Hematopoietic multipotent progenitor cell treated with erythropoietin and hydrocortisone succinate and interleukin-3 and kit ligand, for 8 days (in vitro differentiated cells): ENCODE data around the gene DYSF.

Source experiments
- DNase-seq: peaks from one replicate; pipeline ENCODE4 v3.0.0-alpha.2; 2015

DYSF gene

DNA sequence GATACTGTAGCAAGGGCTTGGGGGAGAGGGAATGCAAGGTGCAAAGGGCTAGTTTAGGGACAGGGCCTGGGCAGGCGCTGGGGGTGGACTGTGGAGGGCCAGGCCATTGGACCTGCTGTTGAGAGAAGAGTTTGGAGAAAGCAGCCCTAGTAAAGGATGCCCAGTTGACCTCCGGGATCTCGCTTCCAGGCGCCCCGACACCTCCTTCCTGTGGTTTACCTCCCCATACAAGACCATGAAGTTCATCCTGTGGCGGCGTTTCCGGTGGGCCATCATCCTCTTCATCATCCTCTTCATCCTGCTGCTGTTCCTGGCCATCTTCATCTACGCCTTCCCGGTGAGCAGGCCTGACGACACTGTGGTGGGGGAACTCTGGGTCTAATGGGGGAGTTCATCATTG, 229.0 kb downstream of the DYSF start:
- DNase-seq: no peak

DNA sequence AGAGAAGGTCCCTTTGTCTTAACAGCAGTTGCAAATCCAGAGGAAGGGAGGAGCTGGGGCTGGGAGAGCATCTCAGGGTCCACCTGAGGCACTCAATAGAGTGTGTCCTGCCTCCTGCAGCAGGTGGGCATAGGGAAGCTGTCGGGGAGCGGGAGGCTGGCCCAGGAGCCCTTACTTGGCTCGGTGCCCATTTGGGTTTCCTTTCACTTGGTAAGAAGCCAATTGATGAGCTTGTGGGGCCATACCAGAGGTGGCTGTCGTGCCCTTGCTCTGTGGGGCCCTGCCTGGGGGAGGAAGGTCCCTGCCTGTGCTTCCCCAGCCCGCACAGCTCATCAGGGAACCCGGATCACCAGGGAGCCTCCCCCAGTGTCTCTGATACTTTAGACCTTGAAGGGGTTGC, 229.7 kb downstream of the DYSF start:
- DNase-seq: no peak

DNA sequence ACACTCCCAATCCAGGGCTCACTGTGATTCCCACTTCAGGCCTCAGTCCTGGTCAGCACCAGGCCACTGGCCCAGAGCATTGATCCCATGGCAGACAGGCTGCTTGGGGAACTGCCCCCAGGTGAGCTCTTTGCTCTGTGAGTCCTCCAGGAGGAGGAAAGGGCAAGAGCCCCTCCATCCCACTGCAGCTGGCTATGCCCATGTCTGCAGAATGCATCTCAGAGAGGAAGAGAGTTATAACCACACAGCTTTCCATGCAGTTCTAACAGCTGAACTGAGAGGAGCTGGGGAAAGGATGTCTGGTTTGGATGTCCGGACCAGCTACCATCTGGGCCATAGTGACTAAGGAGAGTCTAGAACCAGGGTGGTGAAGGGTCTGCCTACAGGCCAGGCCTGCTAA, 230.3 kb downstream of the DYSF start:
- no peak for DNase-seq

DNA sequence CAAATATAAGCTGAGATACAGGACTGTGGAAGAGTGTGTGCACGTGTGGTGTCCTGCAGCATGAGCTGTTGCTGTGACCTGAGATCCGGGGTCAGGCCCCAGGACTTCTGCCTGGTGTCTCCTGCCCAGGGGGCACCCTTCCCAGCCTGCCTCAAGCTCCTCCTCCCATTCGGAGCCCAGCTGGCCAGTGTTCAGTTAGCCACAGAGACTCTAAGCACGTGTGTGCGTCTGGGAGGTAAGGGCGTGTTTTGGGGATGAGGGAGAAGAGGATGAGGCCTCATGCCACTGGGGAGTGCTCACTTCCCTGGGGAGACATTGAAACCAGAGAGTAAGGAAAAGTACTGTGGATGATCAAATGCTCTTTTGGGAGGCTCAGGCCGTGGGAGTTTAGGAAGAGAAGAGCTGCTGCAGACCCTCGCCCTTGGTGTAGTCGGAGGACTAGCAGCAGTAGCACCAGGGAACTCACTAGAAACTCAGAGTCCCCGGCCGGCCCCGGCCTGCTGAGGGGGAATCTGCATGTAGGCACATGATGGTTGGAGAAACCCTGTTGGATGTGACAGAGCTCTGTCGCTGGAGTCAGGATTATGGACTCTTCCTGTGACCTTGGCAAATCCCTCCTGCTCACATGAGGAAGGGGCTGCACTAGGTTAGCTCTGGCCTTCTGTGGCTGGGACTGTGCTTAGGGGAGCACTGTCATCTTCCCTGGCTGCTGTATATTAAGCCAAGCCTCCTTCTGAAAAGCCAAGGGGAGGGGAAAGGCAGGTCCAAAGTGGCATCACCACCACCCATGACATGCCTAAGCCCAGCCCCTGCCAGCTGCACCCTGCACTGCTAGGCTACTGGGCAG, 231.1 kb downstream of the DYSF start:
- no peak for DNase-seq

DNA sequence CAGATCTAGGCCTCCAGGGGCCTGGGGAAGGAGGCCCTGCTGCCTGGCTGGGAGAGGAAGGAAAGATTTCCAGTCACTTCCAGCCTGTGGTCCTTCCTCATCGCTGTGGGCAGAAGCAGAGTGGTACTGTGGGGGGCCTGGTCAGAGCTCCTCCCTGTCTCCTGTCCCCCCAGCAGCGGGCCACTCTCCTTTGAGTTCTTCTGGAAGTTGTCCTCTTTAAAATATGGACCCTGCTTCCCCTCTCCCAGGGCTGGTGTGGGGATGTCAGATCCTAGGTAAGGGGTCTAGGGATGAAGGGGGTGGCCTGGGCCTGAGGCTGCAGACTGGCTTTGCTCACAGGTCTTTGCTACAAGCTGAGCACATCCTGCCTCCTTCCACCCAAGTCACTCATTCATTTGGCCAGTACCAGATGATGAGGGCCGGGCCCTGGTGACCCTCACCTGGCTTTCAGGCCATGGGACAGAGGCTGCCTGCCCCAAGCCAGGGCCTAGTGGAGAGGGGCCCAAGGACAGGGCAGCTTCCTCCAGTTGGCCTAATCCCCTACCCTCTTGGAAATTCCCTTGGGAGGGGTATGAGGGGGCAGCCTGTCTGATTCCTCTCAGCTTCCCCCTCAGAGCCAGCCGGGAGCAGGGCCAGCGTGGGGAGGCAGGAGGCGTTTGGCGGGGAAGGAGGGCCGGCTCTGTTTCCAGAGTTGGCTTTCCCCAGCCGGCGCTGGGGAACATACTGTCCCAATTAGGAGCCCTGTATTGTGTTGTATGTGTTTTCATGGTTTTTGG, 231.9 kb downstream of the DYSF start:
- no peak for DNase-seq

DNA sequence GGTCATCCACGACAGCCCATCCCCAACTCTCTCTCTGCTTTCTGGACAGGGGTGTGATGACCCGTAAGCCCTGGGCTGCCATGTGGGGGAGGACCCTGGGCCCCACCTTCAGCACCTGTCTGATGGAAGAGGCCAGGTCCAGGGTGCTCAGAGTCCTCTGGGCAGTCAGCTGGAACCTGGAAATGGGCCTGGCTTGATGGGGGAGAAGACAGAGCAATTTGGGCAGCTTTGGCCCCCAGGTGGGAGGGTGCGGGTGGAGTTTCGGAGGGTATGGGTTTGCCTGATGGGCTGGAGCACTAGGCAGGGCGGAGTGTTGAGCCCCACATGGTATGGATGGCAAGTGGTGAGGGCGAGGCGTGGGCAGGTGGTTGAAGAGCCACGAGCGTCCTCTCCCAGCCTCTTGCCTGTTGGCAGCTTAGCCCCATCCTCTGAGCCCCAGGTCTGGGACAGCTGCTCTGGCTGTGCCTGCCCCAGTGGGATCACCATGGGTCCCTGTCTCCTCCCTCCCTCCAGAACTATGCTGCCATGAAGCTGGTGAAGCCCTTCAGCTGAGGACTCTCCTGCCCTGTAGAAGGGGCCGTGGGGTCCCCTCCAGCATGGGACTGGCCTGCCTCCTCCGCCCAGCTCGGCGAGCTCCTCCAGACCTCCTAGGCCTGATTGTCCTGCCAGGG, 232.7 kb downstream of the DYSF start:
- DNase-seq: no peak

DNA sequence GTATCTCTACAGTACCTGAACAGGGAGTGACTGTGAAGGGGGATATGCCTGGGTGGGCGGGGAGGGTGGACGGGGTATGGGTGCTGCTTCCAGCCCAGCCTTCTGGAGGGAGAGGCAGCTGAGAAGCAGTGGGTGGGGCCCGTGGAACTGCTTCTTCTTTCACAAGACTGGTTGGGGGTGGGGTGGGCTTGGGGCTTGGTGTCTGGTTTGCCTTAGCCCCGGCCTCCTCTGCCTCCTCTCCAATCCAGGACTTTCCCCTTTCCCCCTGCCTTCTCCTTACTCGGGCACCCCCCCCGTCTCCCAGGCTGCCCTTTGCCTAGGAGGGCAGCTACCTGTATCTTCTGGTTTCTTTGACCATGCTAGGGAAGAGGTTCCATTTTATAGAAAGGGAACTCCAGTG, 233.4 kb downstream of the DYSF start:
- no peak for DNase-seq

DNA sequence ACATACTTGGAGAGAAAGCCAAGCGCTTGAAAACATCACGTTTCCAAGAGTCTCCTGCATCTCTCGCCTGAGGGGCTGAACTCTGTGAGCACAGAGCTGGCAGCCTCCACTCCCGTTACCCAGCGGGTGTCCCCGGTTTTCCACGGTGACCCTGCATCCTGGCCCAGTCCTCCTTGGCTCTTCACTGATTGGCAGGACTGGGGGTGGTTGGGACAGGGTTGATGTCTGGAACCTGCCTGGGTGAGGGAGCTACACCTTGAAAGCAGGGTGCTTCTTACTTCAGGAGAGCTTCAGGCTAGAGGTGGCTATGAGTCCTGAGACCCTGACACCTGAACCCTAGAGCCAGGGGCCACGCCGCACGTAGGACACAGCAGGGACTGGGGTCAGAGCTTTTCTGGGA, 234.1 kb downstream of the DYSF start:
- no peak for DNase-seq

DNA sequence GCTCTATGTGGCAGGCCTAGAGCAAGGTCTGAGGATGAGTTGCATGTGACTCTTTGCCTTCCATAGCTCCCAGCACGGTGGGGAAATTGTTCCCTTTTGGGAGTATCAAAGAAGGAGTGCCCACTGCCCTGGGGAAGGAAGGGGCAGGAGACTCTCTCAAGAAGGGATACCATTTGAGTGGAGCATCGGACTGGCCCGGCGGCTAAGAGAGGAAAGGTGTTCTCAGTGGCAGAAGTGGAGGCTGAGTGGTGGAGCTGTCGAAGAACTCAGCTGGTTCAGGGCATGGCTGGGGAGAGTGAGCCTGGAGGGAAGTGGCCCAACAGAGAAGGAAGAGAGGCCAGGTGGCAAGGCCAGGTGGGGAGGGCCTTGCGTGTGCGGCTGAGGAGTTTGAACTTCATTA, 235.2 kb downstream of the DYSF start:
- DNase-seq: no peak

DNA sequence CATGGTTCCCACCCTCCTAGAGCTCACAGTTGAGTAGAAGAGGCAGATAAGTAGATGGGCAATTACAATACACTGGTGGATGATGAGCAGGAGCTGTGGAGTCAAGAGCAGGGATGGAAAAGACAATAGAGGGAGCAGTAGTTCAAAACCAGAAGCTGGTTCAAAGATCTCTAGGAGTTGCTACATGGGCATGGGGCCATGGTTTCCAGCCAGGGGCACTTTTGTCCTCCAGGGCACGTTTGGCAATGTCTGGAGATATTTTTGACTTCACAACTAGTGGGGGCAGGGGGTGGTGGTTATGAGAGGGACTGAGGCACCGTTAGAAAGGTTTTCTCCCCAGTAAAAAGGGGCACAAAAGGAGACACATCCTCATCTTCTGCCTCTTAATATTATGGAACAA, 236.0 kb downstream of the DYSF start:
- no peak for DNase-seq

DNA sequence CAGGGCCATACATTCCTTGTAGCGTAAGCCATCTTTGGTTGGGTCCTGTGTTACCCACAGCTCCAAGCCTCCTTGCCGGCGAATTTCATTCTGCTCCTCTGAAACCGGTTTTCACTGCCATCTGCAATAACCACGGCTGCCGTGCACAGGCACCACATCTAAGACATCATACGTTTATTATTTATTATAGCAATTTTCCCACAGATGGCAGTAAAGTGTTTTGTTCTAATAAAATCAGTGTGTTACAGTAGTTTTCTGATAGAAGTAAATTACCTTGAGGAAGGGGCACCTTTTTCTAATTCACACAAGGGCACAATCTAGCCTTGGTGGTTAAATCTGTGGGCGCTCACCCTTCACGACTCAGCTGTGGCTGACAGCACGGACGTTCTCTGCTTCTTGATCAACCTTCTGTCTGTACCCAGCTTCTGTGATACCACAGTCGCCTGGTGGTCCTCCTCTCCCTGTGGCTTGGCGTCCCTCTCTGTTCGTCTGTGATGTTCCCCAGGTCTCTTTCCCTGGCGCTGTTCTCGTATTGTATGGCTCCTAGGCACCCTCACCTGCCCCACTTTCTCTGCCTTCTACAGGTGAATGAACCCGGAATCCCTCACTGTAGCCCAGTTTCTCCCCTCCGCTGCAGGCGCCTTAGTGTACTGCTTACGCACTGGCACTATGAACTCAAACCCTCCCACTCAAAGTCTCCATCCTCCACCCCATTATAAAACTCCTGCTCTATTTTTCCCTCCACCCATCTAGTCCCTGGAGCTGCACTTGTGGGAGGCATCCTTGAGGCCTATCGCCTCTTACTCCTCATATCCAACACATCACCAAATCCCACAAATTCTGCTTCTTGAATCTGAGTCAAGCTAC, 236.8 kb downstream of the DYSF start:
- no peak for DNase-seq

DNA sequence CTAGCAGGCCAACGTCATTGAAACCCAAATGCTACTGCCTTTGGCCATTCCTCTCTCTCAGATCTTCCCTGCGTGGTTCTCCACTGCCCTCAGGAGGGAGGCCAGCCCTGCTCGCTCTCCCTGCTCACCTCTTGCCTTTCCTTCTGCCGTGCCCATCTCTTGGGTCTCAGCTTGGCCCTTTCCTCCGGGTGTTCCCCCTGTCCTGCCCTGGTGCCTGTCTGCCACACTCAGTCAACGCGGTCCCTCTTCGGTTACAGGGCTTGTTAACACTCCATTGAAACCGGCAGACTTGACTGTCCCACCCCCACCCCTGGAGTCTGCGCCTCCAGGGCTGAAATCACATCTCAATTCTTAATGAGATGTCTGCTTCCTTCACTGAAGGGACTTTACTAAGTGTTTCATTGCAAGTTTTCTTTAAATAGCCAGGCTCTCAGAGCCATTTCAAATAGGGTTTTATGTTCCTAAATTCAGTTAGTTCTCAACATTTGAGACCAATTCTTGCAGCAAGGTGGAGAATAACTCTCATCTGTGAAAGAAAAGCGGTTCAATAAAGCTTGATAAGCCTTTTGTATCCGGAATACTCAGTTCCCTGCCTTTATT, 237.6 kb downstream of the DYSF start:
- DNase-seq: no peak

DNA sequence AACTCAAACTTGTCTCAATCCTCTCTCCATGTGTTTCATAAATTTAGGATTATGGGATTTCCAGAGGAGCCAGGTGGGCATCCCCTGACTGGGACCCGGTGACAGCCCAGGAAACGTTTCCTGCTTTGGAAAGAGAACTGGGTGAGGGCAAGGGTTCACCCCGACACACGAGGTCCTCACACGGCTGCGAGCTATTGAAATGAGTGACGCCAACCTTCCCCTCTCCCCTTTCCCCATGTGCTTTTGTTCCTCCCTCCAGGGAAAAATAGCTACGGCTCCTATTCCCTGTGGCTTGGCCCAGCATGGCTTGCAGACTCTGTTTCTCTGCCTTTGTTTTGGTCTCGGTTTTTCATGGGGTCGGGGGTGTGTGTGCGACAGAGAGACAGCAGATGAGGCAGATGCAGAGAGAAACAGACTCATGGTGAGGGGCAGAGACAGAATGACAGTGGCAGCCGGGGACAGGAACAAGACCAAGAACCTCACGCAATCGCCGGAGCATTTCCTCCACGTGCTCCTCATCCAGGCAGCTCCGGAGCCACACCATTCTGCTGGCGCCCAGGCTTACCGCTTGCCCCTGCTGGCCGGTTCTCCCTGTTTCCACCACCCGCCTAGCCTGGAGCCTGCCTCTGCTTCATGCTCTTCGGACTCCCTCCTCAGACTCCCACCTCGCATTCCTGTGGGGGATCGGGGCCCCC, 238.5 kb downstream of the DYSF start:
- no peak for DNase-seq

DNA sequence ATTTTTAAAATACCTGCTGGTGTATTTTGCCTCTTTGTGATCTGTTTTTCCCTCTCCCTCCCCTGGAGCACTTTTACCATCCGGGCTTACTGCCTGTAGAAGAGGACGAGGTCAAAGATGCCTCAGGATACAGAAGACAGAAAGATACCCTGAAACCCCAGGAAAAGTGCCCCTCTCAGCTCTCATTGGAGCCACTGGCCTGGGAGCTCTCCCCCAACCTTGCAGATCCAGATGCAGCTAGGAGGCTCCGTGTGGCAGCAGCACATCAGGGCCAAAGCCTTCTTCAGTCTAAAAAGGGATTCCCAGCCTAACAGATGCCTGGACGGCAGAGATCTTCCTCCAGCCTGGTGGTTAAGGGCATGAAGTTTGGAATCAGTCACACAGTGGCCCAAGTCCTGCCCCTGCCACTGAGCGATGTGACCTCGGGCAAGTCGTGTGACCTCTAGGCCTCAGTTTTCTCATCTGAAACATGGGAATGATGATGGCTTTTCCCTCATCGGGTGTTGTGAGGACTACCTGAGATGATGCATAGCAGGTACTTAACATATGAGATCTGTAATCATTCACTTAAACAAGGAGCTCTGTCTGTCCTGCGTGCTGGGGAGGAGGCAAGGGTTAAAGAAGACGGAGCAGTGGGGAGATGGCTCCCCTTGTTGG, 239.4 kb downstream of the DYSF start:
- no peak for DNase-seq

DNA sequence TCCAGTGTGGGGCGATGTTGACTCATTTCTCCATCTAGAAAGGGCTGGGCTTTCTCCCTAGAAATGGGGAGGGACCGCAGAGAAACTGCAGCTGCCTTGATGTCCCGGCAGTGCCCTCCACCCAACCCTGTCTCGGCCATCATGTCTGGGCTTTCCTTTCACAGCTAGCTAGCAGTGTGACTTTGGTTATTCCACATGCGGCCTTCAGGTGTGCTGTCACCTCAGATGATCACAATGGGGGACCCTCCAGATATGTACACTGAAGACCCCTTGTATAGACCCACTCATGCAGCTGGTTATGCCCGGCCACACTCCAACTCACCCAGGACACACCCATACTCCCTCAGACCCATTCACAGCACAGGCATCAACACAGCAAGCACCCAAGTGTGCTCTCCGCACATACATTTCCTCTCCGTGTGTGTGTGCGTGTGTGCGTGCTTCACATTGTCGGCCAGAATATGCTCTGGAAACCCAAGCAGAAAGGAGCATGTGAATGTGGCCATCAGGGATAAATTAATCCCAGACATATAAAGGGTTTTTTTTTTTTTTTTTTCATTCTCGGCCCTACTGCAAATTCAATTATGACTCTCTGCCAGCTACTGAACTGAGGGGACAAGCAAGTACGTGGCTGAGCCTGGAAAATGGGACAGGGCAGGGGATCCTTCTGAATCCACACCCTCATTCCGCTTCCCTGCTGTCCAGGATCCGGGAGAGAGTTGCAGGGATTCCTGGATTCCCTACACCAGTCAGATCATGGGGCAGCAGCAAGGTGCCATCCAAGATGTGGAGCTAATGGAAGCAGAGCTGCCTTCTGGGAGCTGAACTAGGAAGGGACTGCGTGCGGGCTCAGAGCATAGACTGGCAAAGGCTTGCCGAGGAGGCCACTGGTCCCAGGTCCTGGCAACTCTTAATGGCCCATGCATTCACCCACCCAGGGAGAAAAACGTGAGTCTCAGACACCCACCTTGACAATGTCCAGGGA, 240.2 kb downstream of the DYSF start:
- no peak for DNase-seq

DNA sequence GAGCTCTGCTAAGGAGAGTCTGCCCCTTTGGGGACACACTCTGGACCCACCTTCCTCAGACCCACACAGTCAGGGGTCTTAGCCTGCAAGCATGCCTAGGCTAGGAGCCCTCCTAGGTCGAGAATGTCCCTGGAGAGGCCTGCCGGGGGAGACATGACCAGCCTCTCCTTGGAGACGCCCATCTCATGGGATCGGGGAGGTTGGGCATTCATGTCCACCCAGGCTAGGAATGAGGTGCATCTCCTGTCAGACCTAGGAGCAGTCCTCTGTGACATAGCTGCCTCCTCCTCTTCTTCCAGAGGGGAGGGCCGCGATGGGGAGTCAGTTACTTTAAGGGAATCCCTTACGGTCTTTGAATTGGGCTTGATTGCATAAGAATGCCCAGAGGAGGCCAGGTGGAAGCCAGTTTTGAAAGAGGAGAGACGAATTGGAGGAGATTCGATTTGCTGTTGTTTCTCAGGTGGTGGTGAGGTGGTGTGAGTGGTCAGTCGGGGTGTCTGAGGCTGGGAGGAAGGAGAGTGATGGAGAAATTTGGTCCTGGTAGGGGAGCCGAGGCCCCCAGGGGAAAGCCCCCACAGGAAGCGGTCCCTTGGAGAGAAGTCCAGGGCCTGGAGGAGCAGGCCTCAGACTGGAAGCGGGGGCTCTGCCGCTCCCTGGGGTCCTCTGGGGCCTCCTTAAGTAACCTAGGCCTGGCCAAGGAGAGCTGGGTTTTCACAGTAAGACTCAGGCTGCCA, 241.3 kb downstream of the DYSF start:
- DNase-seq: no peak

DNA sequence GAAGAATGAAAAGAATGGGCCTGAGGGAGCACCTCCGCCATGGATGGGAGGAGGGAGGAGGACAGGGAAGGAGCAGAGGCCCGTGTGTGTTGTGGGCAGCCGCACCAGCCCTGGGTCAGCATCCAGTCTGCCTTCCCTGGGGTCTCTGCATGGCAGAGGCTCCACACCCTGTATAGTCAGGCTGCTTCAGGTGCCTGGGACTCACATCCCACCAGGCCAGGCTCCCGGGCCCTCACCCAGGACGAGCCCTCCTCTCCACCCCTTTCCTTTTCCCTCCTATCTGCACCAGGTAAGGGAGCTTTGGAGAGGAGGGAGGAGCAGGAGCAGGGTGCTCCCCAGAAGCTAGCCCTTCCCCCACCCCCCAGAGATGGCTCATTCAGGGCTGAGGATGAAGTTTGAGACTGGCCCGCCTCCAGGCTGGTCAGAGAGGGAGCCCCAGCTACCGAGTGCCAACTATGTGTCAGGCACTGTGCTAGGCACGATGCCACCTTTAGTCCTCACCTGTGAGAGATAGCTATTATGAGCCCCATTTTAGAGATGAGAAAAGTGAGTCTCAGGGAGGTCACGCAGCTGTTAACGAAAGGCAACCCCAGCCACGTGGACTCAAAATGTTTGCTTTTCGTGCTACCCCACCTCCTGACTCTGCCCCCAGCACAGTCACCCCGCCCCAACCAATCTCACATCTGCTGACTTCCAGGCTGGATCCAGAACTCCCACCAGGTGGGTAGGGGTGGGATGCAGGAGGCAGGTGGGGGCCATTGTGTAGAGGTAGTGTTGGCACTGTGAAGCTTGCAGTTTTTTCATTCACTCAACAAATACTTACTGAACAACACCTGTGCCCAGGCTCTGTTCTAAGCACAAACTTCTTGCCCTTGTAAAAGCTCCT, 242.1 kb downstream of the DYSF start:
- DNase-seq: no peak

DNA sequence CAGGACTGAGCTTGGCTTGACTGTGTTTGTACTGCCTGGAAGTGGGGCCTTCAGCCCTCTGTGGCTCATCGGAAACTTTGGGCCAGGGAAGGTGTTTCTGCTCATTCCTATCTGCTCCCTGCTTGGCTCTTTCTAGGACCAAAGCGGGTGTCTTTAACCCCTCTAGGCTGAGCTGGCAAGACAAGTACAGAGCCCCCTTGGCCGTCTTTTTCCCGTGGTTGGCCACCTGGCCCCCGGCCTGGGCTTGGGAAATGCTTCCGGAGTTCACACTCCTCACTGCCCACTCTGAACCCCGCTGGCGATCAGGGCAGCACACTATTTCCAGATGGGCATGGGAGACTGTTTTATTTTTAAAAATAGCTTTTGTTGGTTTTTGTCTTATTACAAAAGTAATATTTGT, 243.0 kb downstream of the DYSF start:
- no peak for DNase-seq
